ENCODE results near the gene CDK5.

The CDK5 gene

GRCh38 chr7:151073990-151074389 lies 16.3 kb upstream of the CDK5 start:
- no peak for DNase-seq (ENCODE audit: low read depth)

- no peak for DNase-seq (ENCODE audit: low read depth)
Measured at GRCh38 chr7:151071032-151071866, 13.6 kb upstream of the CDK5 start.

GRCh38 chr7:151070574-151070960 lies 12.9 kb upstream of the CDK5 start:
- no peak for DNase-seq (ENCODE audit: low read depth)

DNA sequence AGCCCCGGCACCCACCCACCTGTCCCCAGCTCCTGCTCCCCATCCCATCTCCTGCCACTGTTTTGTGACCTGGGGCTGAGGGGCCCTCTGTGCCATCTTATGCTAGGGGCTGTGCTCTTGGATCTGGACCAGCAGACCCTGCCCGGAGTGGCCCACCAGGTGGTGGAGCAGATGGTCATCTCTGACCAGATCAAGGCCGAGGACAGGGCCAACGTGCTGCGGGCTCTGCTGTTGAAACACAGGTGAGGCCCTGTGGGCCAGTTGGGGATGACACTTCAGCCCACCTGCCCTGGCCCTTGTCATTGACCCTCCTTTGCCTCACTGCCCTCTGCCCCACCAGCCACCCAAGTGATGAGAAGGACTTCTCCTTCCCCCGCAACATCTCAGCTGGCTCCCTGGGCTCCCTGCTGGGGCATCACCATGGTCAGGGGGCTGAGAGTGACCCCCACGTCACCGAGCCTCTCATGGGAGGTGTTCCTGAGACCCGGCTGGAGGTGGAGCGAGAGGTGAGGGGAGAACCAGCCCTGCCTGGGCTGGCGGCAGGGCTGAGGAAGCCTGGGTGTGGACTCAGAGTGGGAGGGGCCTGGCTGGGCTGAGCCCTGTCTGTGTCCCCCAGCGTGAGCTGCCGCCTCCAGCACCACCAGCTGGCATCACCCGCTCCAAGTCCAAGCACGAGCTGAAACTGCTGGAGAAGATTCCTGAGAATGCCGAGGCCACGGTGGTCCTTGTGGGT lies 12.3 kb upstream of the CDK5 start:
- DNase-seq (ENCODE audit: low read depth) = no peak

DNA sequence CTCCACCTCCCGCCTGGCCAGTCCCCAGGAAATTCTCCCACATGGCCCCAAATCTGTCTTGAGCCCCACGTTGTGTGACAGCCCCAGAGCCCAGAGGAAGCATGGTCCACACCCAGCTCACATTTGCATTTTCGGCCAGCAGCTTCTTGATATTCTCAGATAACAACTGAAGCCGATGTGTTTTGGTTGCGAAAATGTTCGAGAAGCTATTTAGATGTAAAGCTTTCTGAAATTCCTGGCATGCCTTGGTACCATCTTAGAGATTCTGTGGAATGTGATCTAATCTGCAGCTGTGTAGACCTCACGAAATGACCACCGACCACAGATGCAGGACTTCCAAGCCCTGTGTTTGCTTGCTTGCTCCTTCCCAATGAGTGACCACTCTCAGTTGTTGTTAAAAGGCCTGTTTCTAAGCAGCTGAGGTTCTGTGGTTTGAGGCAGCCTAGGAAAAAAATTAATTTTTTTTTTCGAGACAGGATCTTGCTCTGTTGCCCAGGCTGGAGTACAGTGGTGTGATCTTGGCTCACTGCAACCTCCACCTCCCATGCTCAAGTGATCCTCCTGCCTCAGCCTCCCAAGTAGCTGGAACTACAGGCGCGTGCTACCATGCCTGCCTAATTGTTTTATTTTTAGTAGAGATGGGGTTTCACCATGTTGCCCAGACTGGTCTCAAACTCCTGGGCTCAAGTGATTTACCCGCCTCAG lies 10.5 kb upstream of the CDK5 start:
- no peak for DNase-seq (ENCODE audit: low read depth)

DNA sequence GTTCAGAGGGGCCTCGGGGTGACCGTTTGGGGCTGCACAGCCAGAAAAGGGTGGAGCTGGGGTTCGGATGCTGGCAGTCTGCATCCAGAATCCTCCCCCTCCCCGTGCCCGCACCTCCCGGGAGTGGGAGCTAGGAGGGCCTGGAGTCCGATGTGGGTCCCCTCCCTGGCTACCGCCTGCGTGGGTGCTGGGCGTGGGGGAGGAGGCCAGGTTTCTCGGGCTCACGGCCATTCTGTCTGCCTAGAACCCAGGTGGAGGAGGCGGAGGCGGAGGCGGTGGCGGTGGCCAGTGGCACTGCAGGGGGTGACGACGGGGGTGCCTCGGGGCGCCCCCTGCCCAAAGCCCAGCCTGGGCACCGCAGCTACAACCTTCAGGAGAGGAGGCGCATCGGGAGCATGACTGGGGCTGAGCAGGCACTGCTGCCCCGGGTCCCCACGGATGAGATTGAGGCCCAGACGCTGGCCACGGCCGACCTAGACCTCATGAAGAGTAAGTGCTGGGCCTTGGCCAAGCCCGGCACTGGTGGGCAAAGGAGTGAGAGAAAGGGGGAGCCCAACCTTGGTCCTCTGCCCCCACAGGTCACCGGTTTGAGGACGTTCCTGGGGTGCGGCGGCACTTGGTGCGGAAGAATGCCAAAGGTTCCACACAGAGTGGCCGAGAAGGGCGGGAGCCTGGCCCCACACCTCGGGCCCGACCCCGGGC lies 8.7 kb upstream of the CDK5 start:
- DNase-seq (ENCODE audit: low read depth) = no peak

- DNase-seq (ENCODE audit: low read depth) = no peak
Measured at GRCh38 chr7:151065516-151065915, 7.8 kb upstream of the CDK5 start.

- DNase-seq (ENCODE audit: low read depth) = no peak
Measured at GRCh38 chr7:151064993-151065392, 7.3 kb upstream of the CDK5 start.

GRCh38 chr7:151064454-151064853 lies 6.8 kb upstream of the CDK5 start:
- DNase-seq (ENCODE audit: low read depth) = no peak

DNA sequence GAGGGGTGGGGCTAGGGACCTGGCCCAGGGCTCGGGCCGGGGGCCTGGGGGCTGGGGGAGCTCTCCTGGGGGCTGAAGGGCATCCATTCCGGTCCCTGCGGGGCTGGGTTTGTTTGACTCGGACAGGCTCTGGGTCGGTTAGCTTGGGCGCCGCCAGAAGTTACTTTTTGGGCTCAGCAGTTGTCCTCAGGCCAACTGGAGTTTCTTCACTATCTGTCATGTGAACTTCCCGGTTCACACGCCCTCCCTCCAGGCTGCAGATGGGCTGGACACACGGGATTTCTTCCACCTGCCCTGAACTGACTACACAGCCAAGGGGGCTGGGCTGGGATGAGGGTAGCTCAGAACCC lies 5.5 kb upstream of the CDK5 start:
- DNase-seq (ENCODE audit: low read depth) = no peak

GRCh38 chr7:151062399-151063211 lies 4.9 kb upstream of the CDK5 start:
- no peak for DNase-seq (ENCODE audit: low read depth)

DNA sequence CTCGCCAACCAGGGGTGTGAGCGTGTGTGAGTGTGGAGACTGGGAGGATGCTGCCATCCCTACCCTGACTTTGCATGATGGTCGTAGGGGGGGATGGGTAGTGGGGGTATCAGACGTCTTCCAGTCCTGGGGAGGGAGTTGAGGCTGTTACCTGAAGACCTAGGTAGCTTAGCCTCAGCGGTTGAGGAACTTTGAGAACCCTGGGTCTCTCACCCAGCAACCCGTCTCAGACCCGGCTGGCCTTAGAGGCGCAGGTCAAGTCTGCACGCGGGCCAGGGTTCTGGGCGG lies 4.4 kb upstream of the CDK5 start:
- no peak for DNase-seq (ENCODE audit: low read depth)

GRCh38 chr7:151061213-151062110 lies 3.8 kb upstream of the CDK5 start:
- no peak for DNase-seq (ENCODE audit: low read depth)

DNA sequence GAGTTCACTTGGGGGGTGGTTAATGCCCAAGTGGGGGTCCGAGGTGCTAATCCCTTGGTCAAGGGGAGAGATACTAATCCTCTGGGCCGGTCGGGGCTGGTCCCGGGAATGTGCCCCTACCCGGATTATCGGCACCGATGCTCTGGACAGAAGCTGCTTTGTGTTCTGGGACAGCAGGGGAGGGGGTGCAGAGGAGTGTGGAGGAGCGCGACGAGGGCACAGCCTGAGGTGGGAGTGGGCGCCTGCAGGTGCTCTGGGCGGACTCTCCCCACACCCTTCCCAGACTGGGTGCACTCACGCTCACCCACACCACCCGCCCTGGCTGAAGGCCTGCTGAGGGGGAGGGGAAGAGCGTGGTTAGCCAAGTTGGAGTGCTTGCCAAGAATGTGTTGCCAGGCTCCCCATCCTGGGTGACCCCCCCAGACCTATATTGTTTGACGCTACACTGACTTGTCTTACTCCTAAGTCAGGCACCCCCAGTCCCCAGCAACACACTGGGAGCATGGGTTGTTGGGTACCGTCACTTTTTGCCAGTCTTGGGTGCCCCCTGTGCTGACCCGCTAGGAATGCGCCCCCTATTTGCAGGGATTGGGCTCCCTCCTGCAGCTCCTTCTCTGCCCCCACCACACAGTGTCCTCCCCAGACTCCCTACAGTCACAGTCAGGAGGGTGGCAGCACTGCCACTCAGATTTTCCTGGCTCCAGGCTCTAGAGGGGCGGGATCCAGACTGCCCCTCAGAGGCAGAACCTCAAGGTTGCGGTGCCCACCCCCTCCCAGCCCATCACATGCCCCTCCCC lies 2.9 kb upstream of the CDK5 start:
- DNase-seq (ENCODE audit: low read depth) = no peak

DNA sequence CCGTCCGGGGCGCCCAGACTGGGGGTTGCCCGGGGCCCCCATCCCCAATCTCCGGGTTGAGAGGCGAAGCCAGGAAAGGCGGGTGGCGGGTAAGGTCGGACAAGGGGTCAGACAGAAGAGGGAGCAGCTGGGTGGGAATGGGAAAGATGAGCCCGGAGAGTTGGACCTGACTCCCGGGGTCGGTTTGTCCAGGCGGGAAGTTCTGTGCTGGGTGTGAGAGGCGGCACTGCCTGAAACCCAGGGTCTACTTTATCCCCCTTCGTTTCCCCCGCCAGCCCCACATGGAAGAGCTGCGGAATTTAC lies 2.4 kb upstream of the CDK5 start:
- no peak for DNase-seq (ENCODE audit: low read depth)

GRCh38 chr7:151059367-151060112 lies 1.8 kb upstream of the CDK5 start, which contains the start of gene SLC4A2:
Gene SLC4A2 (plus strand): TSS chr7:151059589. CDS start chr7:151061988, 2,399 bp downstream.
- DNase-seq (ENCODE audit: low read depth) = peak; percentile 64

DNA sequence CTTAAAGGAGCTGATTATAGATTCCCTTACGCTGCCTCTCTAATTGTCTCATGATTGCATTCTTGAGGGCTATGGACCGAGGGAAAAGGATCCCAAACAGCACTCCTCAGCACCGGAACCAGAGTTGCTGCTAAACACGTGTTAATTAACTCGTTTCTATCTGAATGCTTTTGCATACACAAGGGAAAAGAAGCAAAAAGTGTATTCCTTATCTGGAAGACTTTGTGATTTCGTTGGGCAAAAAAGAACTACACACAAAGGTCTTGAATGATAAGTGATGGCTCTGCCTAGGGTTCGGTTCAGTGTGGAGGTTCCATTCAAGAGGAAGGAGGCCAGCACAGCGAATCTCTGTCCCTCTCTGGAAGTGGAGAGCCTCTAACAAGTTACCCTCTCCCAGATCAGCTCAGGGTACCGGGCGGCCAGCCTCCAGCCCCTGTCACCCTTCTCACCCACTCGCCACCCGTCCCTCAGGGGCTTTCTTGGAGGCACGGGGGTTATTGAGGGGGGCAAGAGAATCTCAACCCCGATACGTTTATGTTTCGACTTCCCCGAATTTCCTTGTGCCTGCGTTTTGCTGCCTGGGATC lies 1.2 kb upstream of the CDK5 start:
- no peak for DNase-seq (ENCODE audit: low read depth)

DNA sequence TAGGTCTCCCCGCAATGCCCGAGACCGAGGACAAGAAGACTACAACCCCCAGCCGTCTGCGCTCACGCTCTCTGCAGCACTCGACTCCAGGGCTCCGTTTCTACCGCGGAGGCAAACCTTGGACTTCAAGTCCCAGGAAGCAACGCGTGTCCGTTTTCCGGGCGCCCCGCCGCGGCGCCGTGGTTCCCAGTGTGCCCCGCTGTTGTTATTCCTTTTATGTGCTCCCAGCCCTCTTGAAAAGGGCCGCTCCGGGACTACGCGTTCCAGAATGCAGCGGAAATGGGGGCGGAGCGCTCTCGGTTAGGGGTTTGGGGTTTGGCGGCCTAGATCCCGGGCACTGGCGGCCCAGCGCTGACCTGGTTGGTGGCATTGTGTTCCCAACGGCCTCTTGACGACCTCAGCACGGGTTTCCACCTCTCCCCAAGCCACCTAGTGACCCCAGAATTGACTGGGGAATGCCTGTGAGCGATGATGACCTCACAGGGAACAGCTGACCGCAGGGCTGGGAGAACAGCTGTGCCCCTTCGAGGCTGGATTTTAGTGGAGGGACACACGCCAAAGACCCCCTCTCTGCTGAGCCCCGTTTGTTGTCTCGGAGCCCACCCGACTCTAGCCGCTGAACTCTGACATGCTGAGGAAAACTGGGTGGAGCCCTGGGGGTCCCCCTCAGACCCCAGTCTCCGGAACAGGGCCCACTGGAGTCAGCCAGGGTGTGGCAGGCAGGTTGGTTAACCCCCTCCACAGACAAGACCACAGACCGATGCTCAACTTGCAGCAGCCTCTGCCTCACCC lies 488 bp upstream of the CDK5 start:
- peak; percentile 97 for DNase-seq (ENCODE audit: low read depth)
